GM15510 (cell line): ENCODE data around the gene CARD11.

Experiments
- POLR2A ChIP-seq: IDR thresholded peaks from 3 replicates; pipeline ENCODE4 v1.6.1; 2011; ENCODE audit warnings: borderline replicate concordance; ENCODE audit not compliant: insufficient read length; ENCODE audit errors: extremely low read depth

Gene CARD11

GRCh38 chr7:2856388-2857169, 187.1 kb downstream of the CARD11 start:
- no peak for TF ChIP-seq POLR2A
